ENCODE data around the gene NGEF.
"Not testable (repeated sequence)": the region's sequence is repeated elsewhere in the genome, so short reads cannot be mapped to it uniquely, and the experiment has no call there.

NGEF gene

DNA sequence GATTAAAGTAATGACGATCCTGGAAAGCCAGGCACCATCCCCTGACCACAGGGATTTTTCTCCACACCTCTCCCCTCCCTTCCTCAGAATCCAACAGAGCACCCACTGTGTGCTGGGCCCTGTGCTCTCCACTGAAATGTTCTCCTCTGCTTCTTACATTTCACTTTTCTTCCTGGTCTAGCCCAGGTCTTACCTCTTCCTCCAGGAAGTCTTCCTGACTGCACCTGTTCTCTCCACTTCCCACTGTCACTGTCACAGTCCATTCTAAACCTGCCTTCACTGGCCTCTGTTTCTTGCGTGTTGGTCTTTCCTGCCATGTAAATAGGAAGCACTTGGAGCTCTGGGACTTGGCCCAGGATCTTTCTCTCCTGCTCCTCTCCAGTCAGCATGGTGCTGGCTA is 7.4 kb upstream of the NGEF start:
- no peak for DNase-seq

DNA sequence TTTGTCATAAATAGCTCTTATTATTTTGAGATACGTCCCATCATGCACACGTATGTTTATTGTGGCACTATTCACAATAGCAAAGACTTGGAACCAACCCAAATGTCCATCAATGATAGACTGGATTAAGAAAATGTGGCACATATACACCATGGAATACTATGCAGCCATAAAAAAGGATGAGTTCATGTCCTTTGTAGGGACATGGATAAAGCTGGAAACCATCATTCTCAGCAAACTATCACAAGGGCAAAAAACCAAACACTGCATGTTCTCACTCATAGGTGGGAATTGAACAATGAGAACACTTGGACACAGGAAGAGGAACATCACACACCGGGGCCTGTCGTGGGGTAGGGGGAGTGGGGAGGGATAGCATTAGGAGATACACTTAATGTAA is 6.6 kb upstream of the NGEF start:
- DNase-seq: not testable (repeated sequence)

DNA sequence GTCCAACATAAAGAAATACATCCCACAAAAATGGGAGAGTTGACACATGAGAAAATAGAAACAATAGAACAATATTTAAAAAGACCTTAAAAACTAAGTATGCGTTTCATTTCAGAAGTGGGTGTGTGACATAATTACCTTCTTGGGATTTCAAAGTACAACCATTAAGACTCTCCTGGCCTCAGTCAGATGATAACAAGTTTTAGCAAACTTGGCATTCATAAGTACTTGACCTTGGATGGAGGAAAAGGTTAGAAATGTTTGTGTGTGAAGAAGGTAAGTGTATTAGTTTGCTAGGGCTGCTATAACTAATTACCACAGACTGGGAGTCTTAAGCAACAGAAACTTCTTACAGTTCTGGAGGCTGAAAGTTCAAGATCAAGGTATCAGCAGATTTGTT is 4.9 kb upstream of the NGEF start:
- DNase-seq: no peak

DNA sequence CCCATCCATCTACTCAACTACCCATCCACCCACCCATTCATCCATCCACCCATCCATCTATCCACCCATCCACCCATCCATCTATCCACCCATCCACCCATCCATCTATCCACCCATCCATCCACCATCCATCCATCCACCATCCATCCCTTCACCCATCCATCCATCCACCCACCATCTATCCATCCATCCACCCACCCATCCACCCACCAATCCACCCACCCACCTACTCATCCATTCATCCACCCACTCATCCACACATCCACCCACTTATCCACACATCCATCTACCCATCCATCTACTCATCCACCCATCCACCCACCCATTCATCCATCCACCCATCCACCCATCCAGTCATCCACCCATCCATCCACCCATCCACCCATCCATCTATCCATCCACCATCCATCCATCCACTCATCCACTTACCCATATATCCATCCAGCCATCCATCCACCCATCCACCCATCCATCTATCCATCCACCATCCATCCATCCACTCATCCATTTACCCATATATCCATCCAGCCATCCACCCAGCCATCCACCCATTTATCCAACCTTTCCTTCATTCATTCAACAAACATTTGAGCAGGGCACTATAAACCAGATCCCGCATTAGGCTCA is 2.1 kb upstream of the NGEF start:
- no peak for DNase-seq

DNA sequence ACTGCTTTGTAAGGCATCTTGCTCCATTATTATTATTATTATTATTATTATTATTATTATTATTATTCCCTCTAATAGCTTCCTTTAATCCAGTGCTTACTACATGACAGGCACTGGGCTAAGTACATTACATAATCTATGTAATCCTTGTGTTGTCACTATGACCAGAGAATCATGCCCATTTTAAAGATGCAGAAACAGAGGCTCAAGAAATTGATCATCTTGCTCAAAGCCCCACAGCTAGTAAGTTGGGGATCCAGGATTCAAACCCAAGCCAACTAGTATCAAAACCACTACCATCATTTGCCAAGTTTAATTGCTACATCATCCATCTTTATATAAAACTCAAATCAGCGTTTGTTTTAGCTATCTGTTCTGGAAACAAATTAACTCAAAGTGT is 594 bp upstream of the NGEF start:
- no peak for DNase-seq

DNA sequence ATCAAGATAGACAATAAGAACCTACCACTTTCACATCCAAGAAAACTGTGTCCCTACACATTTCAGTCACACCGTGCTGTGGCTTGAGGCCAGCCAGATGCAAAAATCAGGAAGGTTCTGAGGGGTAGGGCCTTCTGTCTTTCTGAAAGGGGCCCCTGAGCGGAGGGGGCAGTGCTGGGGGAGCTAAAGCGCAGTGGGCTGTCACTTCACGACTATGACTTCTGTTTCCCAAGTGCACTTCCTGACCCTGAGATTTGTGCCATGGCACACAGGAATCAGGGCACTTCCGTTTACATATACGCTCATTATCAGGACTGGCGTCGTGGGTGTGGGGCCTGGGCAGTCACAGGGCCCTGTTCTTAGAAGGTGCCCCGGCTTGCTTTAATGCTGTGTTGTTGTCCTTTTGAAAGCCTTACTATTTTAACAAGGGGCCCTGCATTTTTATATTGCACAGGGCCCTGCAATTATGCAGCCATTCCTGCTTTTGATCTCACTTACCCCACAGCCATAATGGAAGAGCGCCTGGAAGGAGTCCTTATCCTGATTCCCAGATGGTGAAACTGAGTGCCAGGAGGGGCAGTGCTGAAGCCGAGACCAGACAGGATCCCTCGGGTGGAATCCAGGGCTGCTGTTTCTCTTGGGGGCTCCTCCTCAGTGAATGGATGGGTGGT is 620 bp downstream of the NGEF start:
- no peak for DNase-seq

DNA sequence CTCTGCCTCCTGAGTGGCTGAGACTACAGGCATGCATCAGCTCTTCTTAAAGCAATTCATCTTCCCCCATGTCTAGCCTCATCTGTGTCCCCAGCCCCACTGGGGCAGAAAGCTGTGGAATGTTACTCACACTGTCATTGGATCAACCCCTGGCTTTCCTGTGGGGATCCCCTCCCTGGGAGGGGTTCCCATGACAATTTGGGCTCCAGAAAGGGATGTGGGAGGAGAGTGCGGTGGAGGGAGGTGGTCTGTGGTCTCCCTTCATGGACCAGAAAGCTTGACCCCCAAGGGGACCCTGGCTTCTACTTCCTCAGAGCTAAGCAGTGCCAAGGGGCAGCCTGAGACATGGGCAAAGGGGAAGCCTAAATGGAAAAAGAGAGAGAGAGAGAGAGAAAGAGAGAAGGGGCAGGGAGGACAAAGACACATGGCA is 1.3 kb downstream of the NGEF start:
- DNase-seq: no peak

DNA sequence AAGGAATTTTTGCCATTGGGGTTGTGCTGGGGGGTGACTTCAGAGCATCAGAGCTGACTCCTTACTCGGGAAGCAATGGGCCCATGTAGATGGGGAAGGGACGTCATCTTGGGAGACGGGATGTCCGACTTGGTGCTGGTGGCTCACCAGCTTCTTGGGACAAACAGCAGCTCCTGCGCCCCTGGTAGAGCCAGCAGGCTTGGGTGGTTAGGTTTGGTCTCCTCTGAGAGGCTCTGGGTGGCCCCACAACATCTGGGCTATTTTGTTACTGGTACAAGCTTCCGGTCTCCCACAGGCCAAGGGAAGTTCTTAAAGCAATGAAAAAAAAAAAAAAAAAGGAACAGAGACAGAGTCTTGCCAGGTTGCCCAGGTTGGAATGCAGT is 1.8 kb downstream of the NGEF start:
- DNase-seq: no peak

DNA sequence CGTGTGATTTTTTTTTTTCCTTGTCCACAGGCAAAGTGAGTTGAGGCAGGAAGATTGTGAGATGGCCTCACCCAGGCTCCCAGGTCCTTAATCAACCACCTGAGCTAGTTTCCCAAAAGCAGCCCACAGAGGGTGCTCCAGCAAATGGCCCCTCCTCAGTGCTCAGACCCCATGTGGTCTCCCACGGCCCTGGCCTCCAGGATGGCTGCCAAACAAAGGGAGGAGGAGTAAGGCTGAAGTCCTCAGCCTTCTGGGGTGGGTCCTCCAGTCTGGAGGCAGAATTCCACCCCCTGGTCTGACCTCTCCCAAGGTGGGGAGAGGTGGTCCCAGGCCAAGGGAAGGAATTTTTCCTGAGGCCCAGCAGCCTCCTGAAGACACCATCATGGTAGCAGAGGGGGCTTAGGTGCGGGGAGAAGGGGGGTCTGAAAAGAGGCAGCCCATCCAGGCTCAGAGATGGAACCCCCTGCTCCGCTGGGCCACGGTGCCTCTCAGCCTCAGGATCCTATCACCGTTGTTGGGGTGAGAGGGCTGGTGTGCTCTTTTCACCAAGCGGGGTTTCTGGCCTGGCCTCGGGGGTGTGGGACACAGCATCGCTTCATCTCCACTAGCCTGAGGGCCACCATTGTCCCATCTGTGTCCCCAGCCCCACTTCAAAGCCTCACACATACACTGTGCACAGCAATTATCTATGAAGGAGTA is 2.3 kb downstream of the NGEF start:
- DNase-seq: no peak

DNA sequence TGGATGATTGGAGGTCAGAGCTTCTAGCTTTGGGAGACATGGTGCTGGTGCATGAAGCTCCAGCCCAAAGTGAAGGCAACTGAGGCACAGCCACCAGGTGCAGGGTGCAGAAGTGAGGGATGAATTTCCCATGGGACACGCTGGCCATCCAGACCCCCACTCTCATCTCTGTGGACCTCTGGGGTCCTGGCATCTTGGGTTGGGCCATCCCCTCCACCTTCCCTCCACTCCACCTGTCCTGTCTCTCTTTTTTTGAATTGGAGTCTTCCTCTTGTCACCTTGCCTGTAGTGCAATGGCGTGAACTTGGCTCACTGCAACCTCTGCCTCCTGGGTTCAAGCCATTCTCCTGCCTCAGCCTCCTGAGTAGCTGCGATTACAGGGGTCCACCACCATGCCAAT is 3.4 kb downstream of the NGEF start:
- no peak for DNase-seq

DNA sequence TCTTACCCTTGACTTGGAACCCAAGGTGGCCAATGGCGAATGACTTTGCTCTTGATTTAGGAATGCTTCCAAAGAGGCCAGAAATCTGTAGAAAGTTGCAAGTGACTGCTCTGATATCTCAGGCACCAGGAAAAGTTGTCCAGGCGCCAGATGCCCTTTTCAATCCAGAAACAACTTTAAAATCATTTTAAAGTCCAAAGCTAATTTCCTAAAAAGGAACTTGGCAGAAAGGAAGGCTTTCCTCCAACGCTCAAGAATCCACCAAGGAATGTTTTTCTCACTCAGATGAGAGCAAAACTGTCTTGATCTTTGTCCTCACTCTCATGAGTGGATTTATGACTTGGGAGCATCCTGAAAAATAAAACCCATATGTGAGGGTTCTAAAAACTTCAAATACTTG is 5.3 kb downstream of the NGEF start:
- DNase-seq: no peak

DNA sequence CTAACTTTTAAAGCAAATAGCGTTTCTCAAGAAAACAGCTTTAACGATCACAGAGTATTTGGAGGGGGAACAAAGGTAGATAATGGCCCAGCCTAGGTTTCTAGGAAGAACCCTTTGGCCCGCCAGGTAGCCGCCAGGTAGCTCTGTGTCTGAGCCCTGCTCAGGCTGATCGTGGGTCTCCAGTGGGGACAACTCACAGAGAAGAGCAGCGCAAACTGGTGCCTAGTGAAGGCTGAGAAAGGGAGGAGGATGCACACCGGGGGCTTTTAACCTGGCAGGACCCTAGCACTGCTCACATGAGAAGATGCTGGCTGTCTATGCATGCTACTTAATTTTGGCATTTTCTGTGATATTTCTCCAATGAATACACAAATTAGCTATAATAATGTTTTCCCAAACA is 5.8 kb downstream of the NGEF start:
- DNase-seq: no peak

DNA sequence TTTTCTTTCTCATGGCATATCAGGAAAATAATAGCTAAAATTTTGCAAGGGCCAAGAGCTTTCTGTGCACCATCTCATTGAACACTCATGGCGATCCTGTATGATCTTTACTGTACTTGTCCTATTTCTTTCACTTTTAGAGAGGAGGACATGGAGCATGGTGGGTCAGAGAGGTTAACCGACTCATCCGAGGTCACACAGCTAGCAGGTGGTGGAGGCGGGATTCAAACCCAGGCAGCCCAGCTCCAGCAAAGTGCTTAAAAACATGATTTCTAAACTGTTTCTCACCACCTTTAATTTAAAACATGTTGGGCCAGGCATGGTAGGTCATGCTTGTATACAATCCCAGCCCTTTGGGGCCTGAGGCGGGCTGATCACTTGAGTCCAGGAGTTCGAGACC is 6.4 kb downstream of the NGEF start:
- DNase-seq: no peak

DNA sequence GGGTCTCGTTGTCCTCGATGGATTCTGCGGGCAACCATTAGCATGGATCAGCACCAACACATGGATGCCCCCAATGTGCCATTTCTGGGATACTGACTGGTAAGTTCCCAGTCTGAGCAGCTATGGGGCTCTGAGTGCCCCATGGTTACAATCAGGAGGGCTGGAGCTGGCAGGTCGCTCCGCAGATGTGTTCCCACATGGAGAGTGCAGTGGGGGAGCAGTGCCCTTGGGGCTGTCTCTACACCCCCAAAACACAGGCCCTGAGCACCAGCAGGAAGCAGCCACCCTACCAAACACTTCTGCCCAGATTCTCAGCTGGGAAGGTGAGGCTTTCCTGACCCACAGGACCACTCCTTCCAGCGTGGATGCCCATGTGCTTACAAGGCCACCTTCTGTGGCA is 8.0 kb downstream of the NGEF start:
- DNase-seq: no peak

DNA sequence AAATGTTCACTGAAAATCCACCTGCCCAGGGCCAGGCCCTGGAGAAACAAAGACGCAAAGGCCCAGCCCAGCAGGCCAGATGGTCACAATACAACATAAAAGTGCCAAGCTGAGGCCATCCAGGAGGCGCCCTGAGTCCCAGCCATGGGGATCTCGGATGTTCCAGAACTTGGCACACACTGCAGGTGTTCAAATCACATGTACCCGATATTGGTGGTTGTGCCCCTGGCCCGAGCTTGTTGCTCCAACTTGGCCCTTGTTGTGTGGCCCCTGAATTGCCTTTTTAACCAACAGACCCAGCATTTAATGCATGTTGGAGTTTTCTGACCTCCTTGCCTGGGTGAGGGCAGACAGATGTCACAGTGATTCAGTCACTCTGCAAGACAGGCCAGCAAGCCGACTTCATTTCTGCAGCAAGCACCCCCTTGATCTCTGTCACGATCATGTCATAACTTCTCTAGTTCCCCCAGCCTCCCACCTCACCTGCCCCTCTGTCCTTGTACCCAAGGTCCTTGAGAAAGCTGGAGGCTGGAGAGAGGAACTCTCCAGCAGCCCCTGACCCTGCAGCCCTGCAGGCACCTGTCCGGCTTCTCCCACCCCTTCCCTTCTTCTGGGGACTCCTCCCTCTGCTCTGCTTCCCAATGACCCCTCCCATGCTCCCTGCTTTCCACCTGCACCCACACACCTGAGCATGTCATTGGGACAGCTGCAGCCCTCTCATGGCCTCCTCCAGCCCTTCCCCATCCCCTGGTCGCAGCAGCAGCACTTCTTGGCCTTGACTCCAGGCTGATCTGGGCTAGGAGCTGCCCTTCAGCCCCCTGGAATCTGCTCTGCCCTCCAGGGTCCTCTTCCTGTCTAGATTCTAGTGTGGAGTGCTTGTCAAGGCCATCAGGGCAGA is 9.1 kb downstream of the NGEF start:
- DNase-seq: no peak

DNA sequence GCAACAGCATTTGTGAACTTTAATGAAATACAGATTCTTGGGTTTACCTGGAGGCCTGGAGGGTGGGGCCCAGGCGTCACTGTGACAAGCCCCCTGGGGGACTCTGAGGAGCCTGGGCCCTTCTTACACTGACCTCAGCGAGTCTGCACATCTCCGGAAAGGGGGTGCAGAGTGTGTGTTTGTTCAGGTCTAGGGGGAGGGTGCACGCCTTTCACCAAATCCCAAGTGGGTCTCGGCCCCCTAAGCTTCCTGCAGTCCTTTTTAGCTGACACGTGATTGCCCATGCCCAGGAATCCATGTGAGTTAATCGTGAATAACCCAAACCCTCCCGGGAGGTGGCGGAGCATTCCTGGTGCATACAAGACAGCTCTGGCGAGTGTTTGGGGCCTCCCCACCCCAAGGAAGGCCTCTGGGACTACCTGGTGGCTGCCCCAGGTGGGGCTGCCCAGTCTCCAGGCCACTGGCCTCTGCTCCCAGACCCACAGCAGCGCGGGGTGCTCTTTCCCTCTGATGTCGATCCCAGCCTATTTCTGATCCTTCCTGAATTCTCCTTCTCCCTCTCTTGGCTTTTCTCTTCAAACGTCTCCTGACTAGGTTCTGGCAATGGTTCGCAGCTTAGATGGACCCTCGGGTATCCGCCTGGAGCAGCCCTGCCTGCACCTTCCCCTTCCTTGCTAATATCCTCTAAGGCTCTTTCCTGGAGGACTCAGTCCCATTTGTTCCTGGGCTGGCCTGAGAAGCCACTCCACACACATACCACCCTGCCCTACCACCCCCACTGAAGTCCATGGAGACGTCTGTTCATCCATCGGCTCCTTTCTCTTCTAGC is 10.0 kb downstream of the NGEF start:
- DNase-seq: no peak

DNA sequence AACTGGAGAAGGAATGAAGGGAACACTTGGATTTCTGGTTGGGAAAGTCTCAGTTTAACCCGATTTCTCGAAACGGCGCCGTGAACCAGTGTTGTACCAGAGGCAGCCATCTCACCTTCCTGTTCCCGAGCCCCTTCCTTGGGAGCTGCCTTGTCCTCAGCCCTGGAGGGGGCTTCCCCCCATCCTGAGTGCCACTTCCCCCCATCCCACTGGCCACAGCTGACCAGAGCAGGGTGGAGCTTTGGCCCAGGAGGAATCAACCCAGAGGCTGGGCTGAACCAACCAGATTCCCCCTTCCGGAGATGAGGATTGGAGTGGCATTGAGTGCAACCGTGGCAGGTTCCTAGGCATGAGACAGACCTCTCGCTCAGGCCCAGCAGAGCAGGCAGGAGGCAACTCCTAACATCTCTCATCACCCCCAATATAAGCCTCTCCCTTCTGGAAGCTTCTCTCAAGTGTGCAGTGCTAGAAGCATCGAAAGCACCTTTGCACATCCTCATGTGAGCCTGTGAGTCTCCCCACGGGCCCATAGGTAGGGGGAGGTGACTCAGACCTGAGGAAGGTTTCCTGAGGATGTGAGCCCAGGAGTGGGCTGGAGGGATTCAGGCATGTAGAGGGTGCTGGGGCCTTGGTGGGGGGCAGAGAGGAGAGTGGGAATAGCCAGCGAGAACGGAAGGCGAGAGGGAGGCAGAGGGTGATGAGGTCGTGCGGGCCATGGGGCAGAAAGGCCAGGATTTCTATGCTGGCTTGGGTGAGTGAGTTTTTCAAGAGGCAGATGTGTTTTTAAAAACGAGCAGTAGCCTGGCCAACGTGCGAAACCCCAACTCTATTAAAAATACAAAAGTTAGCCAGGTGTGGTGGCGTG is 11.9 kb downstream of the NGEF start:
- DNase-seq: no peak

DNA sequence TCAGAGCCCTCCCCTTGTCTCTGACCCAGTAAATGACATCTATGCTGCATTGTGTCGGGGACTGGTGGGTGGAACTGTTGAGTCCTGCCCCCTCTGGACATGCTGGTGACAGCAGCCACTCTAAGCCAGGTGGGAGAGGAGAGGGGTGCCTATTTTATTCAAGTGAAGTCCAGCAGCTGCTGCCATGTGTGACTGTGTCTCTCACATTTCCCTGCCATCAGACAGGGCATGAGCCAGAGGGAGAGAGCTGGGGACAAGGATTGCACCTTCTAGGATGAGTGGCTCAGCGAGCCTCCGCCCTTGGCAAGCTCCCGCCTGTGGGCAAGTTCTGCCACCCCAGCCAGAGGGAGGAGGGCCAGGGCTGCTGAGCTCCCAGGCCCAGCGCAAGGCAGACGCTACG is 13.7 kb downstream of the NGEF start:
- DNase-seq: no peak

DNA sequence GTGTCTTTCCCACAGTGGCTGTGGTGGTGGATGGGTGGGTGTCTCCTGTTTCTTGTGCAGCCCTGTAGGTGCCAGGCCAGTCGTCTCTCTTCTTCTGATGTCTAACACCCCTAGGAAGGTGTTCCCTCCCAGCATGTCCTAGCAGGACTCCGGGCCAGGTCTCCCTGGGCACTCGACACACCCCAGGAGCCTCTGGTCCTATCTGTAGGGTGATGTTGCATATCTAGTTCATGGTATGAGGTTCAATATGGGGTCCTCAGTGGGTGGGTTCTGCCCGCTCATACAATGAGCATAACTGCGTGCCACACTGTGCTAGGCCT is 14.4 kb downstream of the NGEF start:
- no peak for DNase-seq

DNA sequence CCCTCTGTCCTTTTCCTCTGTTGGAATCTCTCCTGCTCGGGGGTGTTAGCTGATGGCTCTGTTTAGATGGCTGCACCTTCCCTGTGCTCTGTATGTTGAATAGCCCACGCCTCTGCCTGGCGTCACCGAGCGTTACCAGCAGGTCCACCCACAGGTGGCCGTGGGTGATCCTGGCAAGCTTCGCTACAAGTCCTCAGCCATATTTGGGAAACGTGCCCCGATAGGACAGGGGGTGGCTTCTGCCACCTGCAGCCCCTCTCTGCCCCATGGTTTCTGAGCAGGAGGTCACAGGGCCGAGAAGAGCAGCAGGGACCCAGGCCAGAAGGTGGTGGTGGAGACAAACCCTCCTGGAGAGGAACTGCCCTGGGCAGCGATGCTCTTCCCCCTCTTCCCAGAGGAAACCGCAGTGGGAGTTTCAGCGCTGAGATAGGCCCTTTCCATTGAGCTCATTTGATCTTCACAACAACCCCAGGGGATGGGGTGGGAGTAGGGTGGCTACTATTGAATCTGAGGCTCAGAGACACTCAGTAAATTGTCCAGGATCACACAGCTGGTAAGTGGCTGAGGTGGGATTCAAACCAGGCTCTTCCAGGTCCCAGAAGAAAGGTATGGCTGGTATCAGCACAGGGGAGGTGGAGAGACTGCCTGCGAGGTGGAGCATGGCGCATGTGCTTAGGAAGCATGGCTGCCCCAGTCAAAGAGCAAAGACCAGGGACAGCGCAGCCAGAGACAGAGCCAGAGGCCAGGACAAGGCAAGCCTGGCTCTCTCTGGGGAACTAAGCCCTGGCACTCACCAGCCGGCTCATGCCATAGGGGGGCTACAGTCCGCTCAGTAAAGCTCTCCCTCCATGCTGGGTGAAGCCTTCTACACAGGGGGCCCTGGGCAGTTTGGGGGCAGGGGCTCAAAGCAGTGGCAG is 15.0 kb downstream of the NGEF start:
- DNase-seq: no peak

DNA sequence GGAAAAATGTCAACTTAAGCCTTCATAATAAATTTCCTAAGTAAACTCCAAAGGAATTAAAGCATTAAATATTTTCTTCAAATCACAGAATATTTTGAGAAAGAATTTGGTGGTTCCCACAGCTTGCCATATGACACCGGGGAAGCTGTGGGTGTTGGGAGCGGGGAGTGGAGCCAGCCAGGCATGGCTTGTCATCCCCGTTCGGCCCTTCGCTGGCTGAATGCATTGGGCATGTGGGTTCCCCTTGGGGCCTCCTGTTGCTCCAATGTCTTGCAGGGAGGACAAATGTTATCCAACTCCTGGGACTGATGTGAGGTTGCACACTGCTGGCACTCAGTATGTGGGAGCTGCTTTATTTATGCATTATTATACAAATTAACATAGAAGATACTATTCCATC is 18.6 kb downstream of the NGEF start:
- no peak for DNase-seq
